ENCODE data around the gene MRPS23. TPM values are rescaled to one million over a fixed set of nuclear protein-coding genes. Genes with fewer than 3 reads are reported as not detected.

MRPS23 gene
- total RNA-seq, 6 experiments from 2014 or later, result 47.0 to 62.5 (median 56.4) TPM

DNA sequence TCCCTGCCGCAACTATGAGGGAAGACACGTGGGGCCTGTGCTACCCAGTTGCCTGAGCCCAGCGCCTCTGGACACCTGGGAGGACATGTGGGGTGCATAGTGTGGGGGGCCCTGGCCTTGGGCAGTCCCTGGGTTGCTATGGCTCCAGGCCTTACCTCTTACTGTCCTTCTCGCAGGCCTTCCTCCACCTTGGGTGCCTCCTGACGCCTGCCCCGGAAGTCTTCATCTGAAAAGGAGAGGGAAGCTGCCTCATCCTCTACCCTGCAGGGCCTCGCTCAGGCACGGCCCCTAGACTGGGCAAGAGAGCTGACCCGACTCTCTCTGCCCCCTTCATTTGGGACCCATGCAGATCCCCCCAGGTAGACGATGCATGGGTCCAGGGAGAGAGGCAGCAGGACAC is 16.5 kb upstream of the MRPS23 start:
- no peak overlapping the region for H3K4me3 Mint-ChIP-seq
- TF ChIP-seq, protein P1, sequence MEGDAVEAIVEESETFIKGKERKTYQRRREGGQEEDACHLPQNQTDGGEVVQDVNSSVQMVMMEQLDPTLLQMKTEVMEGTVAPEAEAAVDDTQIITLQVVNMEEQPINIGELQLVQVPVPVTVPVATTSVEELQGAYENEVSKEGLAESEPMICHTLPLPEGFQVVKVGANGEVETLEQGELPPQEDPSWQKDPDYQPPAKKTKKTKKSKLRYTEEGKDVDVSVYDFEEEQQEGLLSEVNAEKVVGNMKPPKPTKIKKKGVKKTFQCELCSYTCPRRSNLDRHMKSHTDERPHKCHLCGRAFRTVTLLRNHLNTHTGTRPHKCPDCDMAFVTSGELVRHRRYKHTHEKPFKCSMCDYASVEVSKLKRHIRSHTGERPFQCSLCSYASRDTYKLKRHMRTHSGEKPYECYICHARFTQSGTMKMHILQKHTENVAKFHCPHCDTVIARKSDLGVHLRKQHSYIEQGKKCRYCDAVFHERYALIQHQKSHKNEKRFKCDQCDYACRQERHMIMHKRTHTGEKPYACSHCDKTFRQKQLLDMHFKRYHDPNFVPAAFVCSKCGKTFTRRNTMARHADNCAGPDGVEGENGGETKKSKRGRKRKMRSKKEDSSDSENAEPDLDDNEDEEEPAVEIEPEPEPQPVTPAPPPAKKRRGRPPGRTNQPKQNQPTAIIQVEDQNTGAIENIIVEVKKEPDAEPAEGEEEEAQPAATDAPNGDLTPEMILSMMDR (IDR thresholded peaks at IDR 0.05), result no peak
- no peak for DNase-seq
- H3K27me3 Mint-ChIP-seq (ENCODE audit: insufficient read depth), result peaks cover 3% of the 10 kb centered on the region; the same call in 1 of the 2 replicates
- H3K9me3 Mint-ChIP-seq, result no peaks in the 10 kb centered on the region
- H3K36me3 Mint-ChIP-seq (ENCODE audit: low read depth), result peaks cover 24% of the 10 kb centered on the region
- peaks cover 50% of the 10 kb centered on the region for H3K4me1 Mint-ChIP-seq (ENCODE audit: low read depth)
- no peak overlapping the region for H3K27ac Mint-ChIP-seq

DNA sequence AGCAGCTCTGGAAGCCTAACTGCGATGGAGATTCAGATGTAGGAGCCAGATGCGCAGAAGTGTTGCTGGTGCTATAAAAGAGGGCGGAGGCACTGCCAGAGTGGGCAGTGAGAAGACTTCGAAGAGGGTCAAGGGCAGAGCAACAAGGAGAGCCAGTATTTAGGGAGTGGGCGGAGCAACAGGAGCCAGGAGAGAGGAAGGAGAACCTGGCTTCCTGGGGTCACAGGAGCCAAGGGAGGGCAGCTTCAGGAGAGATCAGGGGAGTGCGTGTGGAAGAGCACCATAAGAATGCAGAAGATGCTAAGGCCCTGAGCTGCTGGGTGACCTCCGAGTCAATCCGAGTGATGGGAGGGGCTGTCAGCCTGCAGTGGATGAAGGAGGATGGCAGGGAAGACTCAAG is 14.4 kb upstream of the MRPS23 start:
- TF ChIP-seq, protein P1 (IDR thresholded peaks at IDR 0.05), result no peak
- Mint-ChIP-seq H3K4me3 (no peak overlapping the region), H3K9me3 (no peaks in the 10 kb centered on the region), H3K27me3 (ENCODE audit: insufficient read depth) (peaks cover 4% of the 10 kb centered on the region; the same call in 1 of the 2 replicates), H3K36me3 (ENCODE audit: low read depth) (peaks cover 24% of the 10 kb centered on the region), H3K27ac (no peak overlapping the region), H3K4me1 (ENCODE audit: low read depth) (peaks cover 50% of the 10 kb centered on the region)
- DNase-seq, result no peak

DNA sequence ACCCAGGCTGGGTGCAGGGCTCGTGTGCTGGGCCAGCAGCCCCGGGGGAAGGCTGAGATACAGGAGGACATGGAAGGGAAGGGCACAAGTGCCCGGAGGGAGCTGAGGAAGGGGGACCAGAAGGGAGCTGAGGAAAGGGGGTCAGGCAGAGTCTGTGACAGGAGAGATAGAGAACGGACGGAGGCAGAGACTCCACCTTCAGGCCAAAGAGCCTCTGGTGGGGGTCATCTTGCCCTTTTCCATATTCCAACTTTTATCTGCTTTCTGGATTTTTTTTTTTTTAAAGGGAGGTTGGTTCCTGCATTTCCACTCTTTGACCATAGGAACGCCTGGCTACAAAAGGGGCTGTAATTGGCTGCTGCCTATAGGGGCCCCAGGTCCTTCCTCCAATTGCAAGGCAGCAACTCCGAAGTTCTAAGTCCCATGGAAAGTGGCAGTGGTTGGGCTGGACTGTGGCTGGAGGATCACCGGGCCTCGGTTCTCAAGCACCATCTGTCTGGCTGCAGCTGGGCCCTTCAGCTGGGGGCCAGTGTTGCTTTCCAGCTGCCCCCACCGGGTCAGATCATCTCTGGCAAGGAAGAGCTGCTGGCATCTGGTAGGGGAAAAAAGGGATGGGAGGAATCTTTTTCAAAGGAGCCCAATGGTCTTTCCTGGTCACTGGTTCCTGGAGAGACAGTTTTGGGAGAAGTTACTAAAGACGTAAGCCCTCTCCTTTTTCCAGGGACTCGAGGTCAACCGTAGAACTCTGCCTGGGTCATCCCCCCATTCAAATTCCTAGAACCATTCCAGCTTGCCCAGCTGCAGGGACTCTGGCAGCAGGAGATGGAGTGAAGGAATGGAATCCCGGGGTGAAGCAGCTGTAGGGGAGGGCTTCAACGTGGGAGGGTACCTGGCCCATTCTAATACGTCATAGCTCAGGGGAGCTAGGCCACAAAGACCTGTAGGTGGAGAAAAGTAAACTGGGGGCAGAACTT is 13.1 kb upstream of the MRPS23 start:
- Mint-ChIP-seq H3K27ac (no peak overlapping the region), H3K4me1 (ENCODE audit: low read depth) (peaks cover 49% of the 10 kb centered on the region)

DNA sequence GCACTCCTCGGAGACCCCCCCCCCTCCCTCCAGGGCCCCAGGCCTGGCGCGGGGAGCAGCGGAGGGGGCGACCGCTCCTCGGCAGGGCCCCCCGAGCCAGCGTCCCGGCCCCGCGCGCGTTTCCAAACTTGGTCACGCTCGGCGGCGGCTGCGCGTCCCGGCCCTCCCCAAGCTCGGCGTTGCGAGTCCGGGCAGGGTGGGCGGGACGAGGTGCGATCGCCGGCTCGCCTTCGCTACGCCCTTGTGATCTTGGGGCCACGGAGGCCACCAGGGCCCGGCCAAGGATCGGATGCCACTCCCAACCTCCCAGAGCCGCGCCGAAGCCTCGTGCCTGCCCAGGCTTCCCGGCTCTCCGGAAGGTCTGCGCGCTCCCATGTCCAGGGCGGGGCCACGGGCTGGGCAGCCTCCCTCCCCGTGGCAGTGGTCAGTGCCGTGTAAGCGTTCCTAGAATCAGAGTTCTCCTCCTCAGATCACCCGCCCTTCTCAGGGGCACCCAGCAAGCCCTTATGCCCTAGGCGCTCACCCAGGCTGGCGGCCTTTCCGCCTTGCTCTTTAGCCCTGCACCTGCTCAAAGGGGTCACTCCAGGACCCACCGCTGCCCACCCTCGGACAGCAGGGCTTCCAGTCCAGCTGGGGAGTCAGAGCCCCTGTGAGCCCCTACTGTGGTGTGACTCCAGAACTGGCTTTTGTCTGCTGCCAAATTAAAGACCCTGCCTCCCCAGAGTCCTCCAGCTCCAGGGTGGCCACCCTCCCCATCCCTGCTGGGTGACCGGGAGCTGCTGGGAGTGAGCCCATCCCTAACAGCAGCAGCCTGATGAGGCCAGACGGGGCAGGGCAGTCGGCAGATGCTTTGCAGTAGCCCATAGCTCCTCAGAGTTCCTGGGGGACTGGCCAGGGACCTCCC is 12.2 kb upstream of the MRPS23 start:
- TF ChIP-seq, protein P1 (IDR thresholded peaks at IDR 0.05), result no peak
- peak overlapping the region; percentile 54 for H3K27ac Mint-ChIP-seq
- peak overlapping the region; percentile 85 for H3K4me3 Mint-ChIP-seq
- DNase-seq, result no peak
- H3K4me1 Mint-ChIP-seq (ENCODE audit: low read depth), result peaks cover 42% of the 10 kb centered on the region
- H3K36me3 Mint-ChIP-seq (ENCODE audit: low read depth), result peaks cover 18% of the 10 kb centered on the region
- H3K9me3 Mint-ChIP-seq, result no peaks in the 10 kb centered on the region
- H3K27me3 Mint-ChIP-seq (ENCODE audit: insufficient read depth), result peaks cover 4% of the 10 kb centered on the region

More for the DNA sequence above, 13.1 kb upstream of the MRPS23 start:
- Mint-ChIP-seq H3K4me3 (no peak overlapping the region), H3K27me3 (ENCODE audit: insufficient read depth) (peaks cover 4% of the 10 kb centered on the region), H3K36me3 (ENCODE audit: low read depth) (peaks cover 18% of the 10 kb centered on the region), H3K9me3 (no peaks in the 10 kb centered on the region)
- DNase-seq, result no peak
- TF ChIP-seq, protein P1 (IDR thresholded peaks at IDR 0.05), result no peak

DNA sequence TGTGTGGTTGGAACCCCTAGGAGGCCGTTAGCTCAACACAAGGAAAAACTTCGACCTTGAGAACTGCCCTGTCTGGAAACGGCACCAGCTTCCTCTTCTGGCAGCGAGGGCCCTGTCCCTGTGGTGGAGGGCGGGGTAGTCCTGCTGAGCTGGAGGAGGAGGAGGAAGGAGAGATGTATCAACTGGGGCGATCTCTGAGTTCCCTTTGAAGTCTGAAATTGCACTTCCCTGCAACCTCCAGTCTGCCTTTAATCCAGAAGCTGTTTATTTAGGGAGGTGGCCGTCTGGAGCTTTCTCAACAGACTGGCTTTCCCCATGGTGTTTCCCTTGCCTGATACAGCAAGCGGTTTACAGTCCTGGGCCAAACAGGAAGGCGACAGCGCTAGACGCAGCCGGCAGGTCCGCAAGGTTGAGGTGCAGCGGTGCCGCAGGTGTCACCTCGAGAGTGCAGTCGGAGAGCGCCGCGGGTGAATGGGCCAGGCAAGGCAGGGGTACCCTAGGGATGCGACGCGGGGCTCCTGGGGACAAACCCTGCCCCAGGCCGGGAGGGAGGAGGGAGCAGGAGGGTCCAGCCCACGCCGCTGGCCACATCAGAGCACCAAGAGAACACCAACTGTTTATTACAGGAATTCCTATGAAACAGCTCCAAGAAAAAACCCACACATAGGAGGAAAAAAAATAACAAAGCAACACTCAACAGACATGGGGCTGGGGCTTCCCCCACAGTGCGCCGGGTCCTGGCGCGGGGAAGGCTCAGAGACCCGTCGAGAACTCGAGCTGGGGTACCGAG is 11.4 kb upstream of the MRPS23 start:
- H3K27me3 Mint-ChIP-seq (ENCODE audit: insufficient read depth), result peaks cover 4% of the 10 kb centered on the region
- H3K4me1 Mint-ChIP-seq (ENCODE audit: low read depth), result peaks cover 42% of the 10 kb centered on the region
- H3K4me3 Mint-ChIP-seq, result peak overlapping the region; percentile 85
- H3K36me3 Mint-ChIP-seq (ENCODE audit: low read depth), result peaks cover 17% of the 10 kb centered on the region
- no peaks in the 10 kb centered on the region for H3K9me3 Mint-ChIP-seq
- TF ChIP-seq, protein P1 (IDR thresholded peaks at IDR 0.05), result no peak
- no peak for DNase-seq
- H3K27ac Mint-ChIP-seq, result peak overlapping the region; percentile 79

Measured in HFFc6 (cell line).